Heart left ventricle (tissue), 16 donors: Measurements from ENCODE around the gene ATP5MC2. TPM values are rescaled to one million over a fixed set of nuclear protein-coding genes. Genes with fewer than 3 reads are reported as not detected.
"Not testable (repeated sequence)": the region's sequence is repeated elsewhere in the genome, so short reads cannot be mapped to it uniquely, and the experiment has no call there.

Experiments
- ATAC-seq, 4 donors: fragments of 200-7000 bp; cut with Tn5 transposase; one replicate each; pipeline ENCODE4 v1.9.1; 2020 to 2022; ENCODE audit warnings: moderate library complexity in 4 of 4, mild to moderate bottlenecking in 3 of 4, moderate number of reproducible peaks in 1 of 4
- DNase-seq, 5 donors: peaks; one replicate each; pipeline ENCODE4 v3.0.0-alpha.2; 2020
- H3K27ac ChIP-seq, 12 donors: fragments of 200-600 bp; sonication (generic) in 4 of 12; one replicate each; pipeline versions ENCODE4 v1.5.0 to v1.8.0; 2016 to 2022; ENCODE audit warnings: mild to moderate bottlenecking in 2 of 12
- H3K27me3 ChIP-seq, 9 donors: fragments of 200-600 bp; sonication (generic) in 2 of 9; one replicate each; pipeline versions ENCODE4 v1.5.1 to v1.8.0; 2016 to 2022; ENCODE audit warnings: mild to moderate bottlenecking in 3 of 9
- H3K36me3 ChIP-seq, 9 donors: fragments of 200-600 bp; sonication (generic) in 2 of 9; one replicate each; pipeline versions ENCODE4 v1.5.0 to v1.8.0; 2018 to 2022; ENCODE audit warnings: mild to moderate bottlenecking in 2 of 9
- H3K4me1 ChIP-seq, 12 donors: fragments of 200-600 bp; sonication (generic) in 4 of 12; one replicate each; pipeline versions ENCODE4 v1.5.0 to v1.8.0; 2016 to 2022; ENCODE audit warnings: mild to moderate bottlenecking in 3 of 12
- H3K4me3 ChIP-seq, 12 donors: fragments of 200-600 bp; sonication (generic) in 4 of 12; one replicate each; pipeline versions ENCODE4 v1.5.0 to v1.8.0; 2017 to 2022; ENCODE audit warnings: mild to moderate bottlenecking in 9 of 12, moderate library complexity in 4 of 12
- H3K9me3 ChIP-seq, 12 donors: fragments of 200-600 bp; sonication (generic) in 4 of 12; one replicate each; pipeline versions ENCODE4 v1.5.0 to v1.8.0; 2016 to 2022; ENCODE audit warnings: mild to moderate bottlenecking in 1 of 12
- CTCF ChIP-seq, 12 donors: fragments of 200-600 bp; sonication (generic) in 4 of 12; IDR thresholded peaks; one replicate each; pipeline versions ENCODE4 v1.5.0 to v1.8.0; 2018 to 2022; ENCODE audit warnings: antibody characterized with exemption in 12 of 12, mild to moderate bottlenecking in 5 of 12
- POLR2A ChIP-seq, 2 donors: fragments of 450-650 bp; IDR thresholded peaks; one replicate each; pipeline ENCODE4 v1.6.1; 2017; ENCODE audit warnings: antibody characterized with exemption in 2 of 2, mild to moderate bottlenecking in 2 of 2, moderate library complexity in 2 of 2
- WGBS, 4 donors: extraction: QIAGEN DNeasy Blood & Tissue Kit in 2 of 4; methylation state at CpG; one replicate each; pipeline versions ENCODE4 v1.1.5 to v1.1.7; 2013 to 2018; 5-methylcytosine and 5-hydroxymethylcytosine counted together
- intact Hi-C, 10 donors: fragments of 100-400 bp; cut with DNase I; formaldehyde crosslinking; loops; one replicate each; pipeline versions ENCODE4 v1.11.1 to v1.14.2; 2022
- polyA plus RNA-seq, 2 donors: library from polyadenylated mRNA; stranded (reverse); fragments of 200-250 nt; gene quantifications; one replicate each; pipeline ENCODE4 v1.2.3, GENCODE V29; 2013
- total RNA-seq, 9 donors: library from RNA; depleted of rRNA in 2 of 9; stranded (reverse); fragments of >200 nt in 2 of 9; fragmentation: NEBNext Ultra II Directional in 3 of 9; extraction: Animal tissue kit (Norgen Biotek cat#: 25700) in 3 of 9; gene quantifications; one replicate each; pipeline versions ENCODE4 v1.1.0 to v1.2.4, GENCODE V29; 2016 to 2023
- donor health status: ischemic (EF 13 %, LVEDD 7.1; RV severe dilation, severe dysfunction).
- donor health status: healthy with polysubstance abuse.
- donor health status: DM: no; HTN: yes; CAD: no.
- donor health status: DM: no; HTN: no; CAD: no.
- donor health status: ischemic (EF 25% LVEDD 6.9; RV normal size, moderate dysfunction).
- donor health status: ischemic (EF 25% LVEDD 5.7; RV mildly dilated, moderate dysfunction).
- donor health status: healthy.
- donor health status: DM: yes; HTN: yes; CAD: no.
- donor health status: ischemic (EF 35%, LVEDD 5.7; RV mildly dilated, moderate dysfunction).
- donor health status: nonischemic (EF 11% LVEDD 7.7; RV severe dilation, severe dysfunction).
- donor health status: DM: yes; HTN: yes; CAD: no.
- donor health status: PGD.
- donor health status: ischemic (EF 29% LVEDD 5.4; RV normal size, mild dysfunction).
- donor health status: nonischemic (EF 23%, LVEDD 6.1; RV moderate dilation, normal function).

ATP5MC2 gene
- total and polyA plus RNA-seq, 11 donors, result 392 to 753 (median 555) TPM

- Histone ChIP-seq H3K36me3 (no peaks in the 10 kb centered on the region), H3K9me3 (no peaks in the 10 kb centered on the region), H3K4me1 (peaks cover 0 to 3% (median 0%) of the 10 kb centered on the region in 12 donors), H3K4me3 (no peak overlapping the region), H3K27me3 (no peaks in the 10 kb centered on the region), H3K27ac (no peak overlapping the region)
- TF ChIP-seq POLR2A (IDR thresholded peaks at IDR 0.05) (no peak), CTCF (IDR thresholded peaks at IDR 0.05) (no peak)
- ATAC-seq (no peak), DNase-seq (no peak)
- intact Hi-C loops, result no loop called here
- 81 to 100% (median 97%) methylated on average over 3 of the region's 3 CpGs for WGBS, 4 donors
Observed at GRCh38 chr12:53644133-53644532, 31.8 kb downstream of the ATP5MC2 start.

GRCh38 chr12:53643232-53643979, 32.5 kb downstream of the ATP5MC2 start:
- WGBS, 4 donors, result 62 to 66% (median 64%) methylated on average over 5 of the region's 5 CpGs
- Histone ChIP-seq H3K4me1 (no peaks in the 10 kb centered on the region), H3K9me3 (no peaks in the 10 kb centered on the region), H3K36me3 (no peaks in the 10 kb centered on the region), H3K27me3 (no peaks in the 10 kb centered on the region), H3K4me3 (no peak overlapping the region), H3K27ac (no peak overlapping the region)
- TF ChIP-seq POLR2A (IDR thresholded peaks at IDR 0.05) (no peak), CTCF (IDR thresholded peaks at IDR 0.05) (no peak)
- ATAC-seq (no peak), DNase-seq (no peak)
- intact Hi-C loops, result no loop called here

GRCh38 chr12:53638057-53638456, 37.8 kb downstream of the ATP5MC2 start:
- no peak for DNase-seq
- Histone ChIP-seq H3K4me1 (no peaks in the 10 kb centered on the region), H3K27ac (no peak overlapping the region), H3K27me3 (no peaks in the 10 kb centered on the region), H3K36me3 (no peaks in the 10 kb centered on the region), H3K4me3 (no peak overlapping the region), H3K9me3 (no peaks in the 10 kb centered on the region)
- 89 to 93% (median 91%) methylated on average over 2 of the region's 2 CpGs for WGBS, 4 donors
- ATAC-seq, result no peak
- intact Hi-C loops, result no loop called here
- TF ChIP-seq POLR2A (IDR thresholded peaks at IDR 0.05), result no peak
- TF ChIP-seq CTCF (IDR thresholded peaks at IDR 0.05), result no peak

GRCh38 chr12:53636641-53637040, 39.2 kb downstream of the ATP5MC2 start:
- H3K36me3 ChIP-seq, result no peaks in the 10 kb centered on the region
- H3K9me3 ChIP-seq, result no peaks in the 10 kb centered on the region
- ATAC-seq (no peak), DNase-seq (no peak)
- no peak for TF ChIP-seq POLR2A (IDR thresholded peaks at IDR 0.05)
- no peak for TF ChIP-seq CTCF (IDR thresholded peaks at IDR 0.05)
- 35 to 43% (median 37%) methylated on average over 2 of the region's 2 CpGs for WGBS, 4 donors
- no peaks in the 10 kb centered on the region for H3K27me3 ChIP-seq
- no peaks in the 10 kb centered on the region for H3K4me1 ChIP-seq
- no peak overlapping the region for H3K4me3 ChIP-seq
- intact Hi-C loops, result no loop called here
- no peak overlapping the region for H3K27ac ChIP-seq

- ATAC-seq, DNase-seq, H3K4me1 ChIP-seq, H3K4me3 ChIP-seq, H3K27ac ChIP-seq, intact Hi-C loops, H3K27me3 ChIP-seq, H3K9me3 ChIP-seq, H3K36me3 ChIP-seq: not testable (repeated sequence)
Observed at GRCh38 chr12:53635708-53636107, 40.2 kb downstream of the ATP5MC2 start.
